Stimulated activated CD4-positive, alpha-beta T cell treated with anti-CD3 and anti-CD28 coated beads, Interleukin-15, amount 100 ng/mL, for 1 hour (primary cell): ENCODE measurements around the gene ZNF609.

Experiments
- DNase-seq, 2 donors: peaks; one replicate each; pipeline ENCODE4 v3.0.0-alpha.2; 2020; ENCODE audit warnings: low read depth in 1 of 2, low spot score in 1 of 2

The ZNF609 gene

DNA sequence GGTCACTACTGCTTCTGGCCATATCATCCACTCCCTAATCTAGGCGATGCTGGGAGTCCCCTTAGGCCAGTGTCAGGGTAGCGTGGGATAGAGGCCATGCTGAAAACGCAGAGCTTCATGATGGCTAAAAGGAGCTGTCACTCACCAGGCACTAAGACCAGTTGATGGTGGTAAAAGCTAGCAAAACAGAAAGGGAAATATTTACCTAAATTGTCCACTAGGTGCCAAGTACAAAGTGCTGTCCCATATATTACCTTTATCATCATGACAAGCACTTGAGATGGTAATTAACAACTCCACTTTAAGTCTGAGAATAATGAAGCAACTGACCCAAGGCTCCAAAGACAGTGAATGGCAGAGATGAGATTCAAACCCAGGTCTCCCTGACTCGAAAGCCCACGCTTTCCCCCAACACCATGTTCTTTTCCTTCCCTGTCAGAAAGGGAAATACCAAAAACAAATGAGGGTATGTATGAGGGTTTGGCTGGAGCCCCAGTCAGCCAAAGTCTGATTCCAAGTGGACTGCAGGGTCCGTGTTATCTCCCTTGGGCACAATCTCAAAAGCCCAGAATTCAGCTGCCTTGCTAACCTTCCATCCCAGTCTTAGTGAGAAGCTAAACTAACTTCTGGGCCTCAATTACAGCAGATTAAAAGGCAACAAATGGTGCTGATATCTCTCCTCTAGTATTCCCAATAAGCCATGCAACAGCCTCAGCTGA is 230.4 kb downstream of the ZNF609 start:
- DNase-seq, result no peak

DNA sequence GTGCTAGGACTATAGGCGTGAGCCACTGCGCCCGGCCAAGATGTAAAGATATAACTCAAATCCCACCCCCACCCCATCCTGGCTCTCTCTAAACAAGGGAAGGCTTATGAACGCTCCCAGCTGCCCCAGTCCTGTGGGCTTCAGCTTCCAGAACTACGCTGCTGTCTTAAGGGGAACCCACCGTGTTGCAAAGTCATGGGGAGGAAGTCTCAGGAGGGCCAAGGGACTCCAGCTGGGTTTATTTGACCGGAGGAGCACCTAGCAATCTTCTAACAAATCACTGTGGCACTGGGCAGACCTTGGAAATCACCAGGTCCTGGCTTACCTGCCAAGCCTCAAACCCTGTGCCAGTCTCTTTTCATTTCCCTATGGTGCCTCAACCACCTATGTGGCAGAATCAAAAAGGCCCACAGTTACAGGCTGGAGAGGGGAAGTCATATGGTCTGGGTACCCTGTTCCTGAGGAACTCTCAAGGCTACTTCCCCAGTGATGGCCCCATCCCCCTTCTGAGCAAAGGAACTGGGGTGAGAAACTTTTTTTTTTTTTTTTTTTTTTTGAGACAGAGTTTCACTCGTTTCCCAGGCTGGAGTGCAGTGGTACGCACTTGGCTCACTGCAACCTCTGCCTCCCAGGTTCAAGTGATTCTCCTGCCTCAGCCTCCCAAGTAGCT is 231.7 kb downstream of the ZNF609 start:
- DNase-seq, result no peak

DNA sequence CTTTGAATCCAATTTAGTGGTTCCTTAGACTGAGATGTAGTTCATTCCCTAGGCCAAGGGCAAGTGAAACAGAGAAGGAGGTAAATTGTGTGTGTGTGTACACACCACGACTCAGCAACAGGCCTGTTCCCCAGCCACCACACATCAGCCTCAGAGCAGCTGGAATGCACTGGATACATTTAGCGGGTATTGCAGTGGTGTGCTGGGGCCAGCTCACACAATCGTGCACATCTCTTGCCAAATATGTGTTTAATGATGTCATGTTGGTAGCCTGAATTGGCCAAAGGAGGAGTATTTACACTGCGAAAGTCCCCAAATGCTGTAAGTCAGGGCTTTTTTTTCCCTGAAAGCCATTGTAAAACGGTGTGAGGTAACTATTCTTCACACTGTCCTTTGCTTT is 232.8 kb downstream of the ZNF609 start:
- DNase-seq, result no peak

DNA sequence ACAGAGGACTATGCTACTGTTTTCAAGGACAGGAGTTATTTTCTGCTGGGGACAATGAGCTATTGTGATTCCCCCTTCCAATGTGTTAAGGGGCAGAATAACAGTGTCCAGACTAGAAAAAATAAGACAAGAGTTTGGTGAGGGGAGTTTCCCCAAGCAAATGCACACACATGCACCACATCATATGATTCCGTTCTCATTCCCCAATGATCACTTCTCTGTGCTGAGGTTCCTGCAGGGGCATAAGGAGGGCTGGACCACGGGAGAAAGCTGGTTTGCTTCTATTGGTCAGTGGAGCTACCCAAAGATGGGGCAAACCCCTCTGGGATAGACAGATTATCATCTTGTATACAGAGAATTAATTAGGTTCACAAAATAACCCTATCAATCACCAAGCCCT is 234.4 kb downstream of the ZNF609 start:
- DNase-seq, result no peak

DNA sequence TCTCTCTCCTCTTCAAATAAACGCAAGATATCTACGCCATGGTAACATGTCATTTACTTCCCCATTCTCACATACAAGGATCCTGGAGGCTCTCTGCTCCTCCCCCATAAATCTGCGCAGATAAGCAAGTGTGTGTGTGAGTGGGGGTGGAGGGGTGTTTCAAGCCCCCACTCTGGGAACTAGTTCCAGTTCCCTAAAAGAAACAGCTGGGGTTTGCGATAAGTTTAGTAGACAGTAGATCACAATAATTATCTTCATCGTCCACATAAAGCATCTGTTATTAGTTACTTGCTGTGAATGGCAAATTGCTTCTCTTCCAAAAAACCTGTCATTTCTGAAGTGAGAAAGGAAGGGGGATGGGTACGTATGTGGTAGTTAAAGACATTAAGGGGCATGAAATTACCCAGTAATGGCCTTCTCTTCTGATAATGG is 235.2 kb downstream of the ZNF609 start:
- no peak for DNase-seq

DNA sequence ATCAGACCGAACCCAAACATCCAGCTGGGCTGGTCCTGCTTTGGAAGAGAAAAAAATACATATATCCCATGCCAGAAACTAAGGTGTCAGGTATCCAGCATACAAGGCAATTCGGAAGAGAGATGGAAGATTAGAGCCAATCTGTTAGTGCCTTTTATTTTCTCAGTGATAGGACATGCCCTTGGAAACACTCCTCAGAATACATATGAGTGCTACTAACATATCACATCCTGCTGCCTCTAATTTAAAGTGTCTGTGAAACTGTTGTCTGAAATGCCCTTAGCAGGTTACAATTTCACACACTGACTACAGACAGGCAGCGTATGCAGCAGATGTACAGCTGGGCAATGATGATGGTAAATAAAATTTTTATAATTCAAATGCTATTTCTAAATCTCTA is 236.1 kb downstream of the ZNF609 start:
- DNase-seq, result no peak

DNA sequence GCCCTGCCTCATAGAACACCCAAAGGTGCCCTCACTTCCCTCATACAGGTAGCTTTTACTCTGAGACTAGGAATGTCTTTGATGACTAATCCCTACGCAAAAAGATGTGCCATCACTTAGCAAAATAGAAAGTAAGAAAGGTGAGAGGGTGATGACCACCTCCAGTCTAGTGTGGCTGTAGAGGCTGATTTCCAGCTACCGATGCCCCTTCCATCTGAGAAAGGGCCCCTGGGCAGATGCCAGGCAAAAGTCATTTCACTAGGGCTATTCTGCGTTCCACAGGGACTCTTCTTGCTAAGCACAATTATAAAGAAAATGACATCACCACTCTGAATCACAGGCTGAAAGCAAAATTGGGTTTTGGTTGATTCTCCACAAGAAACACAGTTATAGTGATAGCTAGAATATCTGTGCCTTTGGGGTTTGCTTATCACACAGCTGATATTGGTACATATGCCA is 237.6 kb downstream of the ZNF609 start:
- DNase-seq, result no peak

DNA sequence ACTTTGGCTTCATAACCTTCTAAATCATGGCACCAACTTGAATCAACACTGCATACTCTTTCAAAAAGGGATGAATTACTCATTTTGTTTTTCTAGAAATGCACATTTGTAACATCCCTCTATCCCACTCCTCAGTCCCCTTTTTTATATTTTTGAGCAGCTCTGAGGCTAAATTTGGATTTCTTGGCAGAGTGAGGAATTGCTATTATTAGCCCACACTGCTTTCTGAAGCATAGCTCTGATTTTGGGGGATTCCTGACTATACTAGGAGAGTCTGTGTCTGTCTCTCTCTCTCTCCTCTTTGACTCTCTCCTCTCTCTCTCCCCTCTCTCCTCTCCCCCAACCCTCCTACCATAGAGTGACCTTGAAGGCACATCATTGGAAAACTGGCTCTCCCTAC is 238.4 kb downstream of the ZNF609 start:
- DNase-seq, result no peak

DNA sequence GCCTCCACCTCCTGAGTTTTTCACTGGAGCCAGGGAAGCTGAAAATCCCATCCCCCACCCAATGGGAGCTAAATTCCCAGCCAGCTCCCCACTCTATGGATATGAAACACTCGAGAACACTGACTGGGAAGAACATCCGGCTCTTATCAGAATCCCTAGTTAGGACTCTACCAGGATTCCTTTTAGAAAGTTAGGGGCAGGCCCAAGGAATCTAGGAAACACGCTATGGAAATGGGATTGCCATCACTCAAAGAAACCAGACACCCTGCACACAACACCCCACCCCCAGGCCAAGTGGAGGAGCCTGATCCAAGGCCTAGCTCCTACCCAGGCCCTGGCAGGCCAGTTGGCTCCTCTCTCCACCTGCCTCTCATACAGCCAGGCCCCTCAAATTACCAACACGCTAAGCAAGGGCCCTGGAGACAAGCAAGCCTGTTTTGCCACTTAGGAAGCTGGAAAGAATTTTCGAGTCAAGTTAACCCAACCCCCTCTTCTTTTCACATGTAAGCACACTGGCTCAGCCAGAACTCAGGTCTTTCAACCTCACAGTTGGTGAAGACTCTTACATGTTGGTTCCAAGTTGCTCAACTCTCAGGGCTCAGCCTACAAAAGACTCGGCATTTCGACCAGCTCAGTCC is 239.5 kb downstream of the ZNF609 start:
- no peak for DNase-seq

DNA sequence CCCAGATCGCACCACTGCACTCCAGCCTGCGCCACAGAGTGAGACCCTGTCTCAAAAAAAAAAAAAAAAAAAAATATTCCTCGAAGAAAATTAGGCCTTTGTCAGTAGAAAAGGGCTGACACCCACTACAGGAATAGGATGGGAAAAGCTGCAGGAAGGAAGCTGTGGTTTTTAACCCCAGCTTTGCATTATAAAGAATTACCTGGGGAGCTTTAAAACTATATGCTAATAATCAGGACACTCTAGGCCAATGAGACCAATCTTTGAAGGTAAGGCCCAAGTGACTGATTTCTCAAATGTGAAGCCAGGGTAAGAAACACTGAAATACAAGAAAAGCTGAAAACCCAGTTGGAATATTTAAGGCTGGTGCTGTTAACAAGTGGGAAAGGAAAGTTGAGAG is 240.7 kb downstream of the ZNF609 start:
- DNase-seq, result no peak

DNA sequence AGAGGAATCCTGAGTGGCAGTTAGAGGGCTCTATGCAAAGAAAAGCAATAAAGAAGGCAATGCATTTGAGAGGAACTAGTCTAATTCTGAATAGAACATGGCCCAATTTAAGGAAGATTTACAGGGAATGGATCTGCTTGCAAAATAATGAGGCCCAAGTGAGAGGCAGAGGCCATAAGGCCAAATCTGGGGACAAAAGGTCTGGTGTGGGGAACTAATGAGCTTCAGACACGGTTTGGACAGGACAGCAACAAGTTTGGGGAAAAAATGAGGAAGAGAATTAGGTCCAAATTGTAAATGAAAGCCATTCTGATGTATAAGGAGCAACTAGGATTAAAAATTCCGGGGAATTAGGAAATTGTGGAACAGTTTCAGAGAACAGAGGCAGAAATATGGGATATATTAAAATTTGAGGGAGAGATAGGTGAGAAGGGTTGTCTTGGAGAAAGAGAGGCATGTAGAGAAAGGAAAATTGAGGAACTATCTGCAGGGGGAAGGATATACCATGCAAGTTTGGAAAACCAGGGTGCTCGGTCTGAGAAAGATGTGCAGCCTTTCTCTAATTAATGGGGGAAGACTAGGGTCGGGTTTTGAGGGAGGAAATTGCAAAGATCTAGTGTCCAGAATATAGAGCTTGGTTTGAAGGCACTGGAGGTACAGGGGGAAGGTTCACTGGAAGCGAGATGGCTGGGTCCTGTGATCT is 241.3 kb downstream of the ZNF609 start:
- DNase-seq, result no peak

DNA sequence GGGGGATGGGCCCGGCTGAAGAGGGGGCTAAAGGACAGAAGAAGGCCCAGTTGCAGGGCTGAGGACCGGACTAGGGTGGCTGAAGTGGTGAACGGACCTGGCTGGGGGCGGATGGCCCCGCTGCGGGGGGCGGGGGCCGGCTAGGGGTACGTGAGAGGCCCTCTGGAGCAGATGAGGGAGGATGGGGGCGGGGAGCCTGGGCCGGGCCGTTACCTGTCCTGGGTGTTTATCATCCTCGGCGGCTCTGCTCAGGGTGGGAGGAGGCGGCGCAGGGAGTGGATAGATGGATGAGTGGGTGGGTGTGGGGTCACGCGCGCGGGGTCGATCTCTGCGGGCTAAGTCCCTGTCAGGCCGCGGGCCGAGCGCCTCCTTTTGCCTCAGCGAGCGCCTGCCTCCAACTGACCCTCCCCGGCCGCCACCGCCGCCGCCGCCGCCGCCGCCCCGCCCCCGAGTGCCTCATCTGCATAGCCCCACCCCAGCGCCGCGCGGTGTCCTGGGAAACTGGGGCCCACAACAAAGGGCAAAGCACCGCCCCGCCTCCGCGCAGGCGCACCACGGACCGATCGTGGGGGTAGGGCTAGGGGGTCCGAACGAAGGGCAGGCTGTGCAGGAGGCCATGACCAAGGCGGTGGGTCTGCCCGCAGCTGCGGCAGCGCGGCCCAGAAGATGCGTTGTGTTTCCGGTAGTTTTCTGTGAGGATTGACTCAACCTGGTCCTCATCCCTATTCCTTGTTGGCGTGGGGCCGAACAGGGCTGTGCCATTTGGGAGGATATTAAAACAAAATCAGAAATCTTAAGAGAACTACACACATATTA is 242.6 kb downstream of the ZNF609 start:
- DNase-seq, result peak; percentile 92 to 95

DNA sequence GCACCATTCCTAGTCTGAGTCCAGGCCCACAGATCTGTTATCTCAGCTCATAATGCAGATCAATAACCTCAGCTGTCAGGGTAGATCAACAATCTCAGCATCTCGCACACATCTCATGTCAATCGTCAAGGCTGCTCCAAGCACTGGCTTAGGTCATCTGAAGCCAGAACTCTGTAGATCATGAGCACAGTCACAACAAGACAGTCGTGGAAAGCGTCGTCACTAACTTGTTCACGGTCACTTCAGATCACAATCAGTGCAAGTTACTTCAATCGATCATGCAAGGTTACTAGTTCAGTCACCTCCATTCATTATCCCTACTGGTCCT is 243.2 kb downstream of the ZNF609 start:
- DNase-seq, result no peak

DNA sequence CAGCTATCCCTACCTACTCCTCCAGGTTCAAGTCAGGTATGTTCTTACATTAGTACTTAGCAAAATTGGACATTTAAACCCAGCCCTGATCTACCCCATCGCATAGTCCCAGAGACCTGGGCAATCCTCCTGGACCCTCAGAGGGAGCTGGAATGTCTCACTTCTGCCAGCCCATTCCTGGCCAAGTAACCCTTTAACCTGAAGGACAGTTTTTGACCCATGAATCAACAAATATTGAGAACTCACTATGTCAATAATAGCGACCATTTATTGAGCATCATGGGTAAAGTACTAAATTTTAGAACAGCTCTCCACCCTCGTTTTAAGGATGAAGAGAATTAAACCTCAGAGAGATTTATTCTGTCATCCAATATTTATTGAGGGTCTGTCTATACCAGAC is 244.6 kb downstream of the ZNF609 start:
- DNase-seq, result no peak

DNA sequence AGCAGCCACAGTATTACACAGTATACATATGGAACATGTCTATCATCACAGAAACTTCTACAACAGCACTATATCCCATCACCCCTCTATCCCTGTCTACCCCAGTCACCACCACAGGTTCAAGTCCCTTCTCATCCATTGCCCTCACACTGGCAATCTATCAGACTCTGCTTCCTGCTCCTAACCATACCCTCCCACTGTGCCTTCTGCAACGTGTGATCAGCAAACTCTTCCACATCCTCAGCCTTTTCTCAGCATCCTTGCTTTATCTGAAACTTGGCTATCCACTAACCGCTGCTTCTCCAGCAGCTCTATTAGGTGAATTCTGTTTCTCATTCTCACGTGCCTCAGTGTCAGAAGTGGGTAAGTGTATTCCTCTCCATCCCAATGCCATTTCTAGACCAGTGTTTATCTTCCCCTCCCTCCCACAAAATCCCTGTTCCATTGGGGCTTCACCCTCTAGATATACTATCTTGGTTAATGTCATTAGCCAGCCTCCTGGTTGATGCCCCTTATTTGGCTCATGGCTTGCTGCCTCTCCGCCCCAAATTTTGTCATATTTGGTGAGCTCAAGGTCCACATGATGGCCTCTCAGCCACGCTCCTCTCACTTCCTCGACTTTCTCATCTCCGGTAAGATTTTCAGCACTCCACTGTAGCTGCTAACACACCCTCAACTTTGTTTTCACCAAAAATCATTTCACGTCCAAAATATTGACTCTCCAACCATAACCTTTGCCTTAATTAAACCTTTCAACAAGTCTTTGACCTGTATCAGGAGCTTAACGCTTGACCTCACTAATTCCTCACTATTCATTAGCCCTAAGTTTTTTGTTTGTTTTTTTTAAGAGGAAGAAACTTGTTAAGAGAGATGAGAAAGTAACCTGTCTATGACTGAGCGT is 245.9 kb downstream of the ZNF609 start:
- DNase-seq, result no peak

DNA sequence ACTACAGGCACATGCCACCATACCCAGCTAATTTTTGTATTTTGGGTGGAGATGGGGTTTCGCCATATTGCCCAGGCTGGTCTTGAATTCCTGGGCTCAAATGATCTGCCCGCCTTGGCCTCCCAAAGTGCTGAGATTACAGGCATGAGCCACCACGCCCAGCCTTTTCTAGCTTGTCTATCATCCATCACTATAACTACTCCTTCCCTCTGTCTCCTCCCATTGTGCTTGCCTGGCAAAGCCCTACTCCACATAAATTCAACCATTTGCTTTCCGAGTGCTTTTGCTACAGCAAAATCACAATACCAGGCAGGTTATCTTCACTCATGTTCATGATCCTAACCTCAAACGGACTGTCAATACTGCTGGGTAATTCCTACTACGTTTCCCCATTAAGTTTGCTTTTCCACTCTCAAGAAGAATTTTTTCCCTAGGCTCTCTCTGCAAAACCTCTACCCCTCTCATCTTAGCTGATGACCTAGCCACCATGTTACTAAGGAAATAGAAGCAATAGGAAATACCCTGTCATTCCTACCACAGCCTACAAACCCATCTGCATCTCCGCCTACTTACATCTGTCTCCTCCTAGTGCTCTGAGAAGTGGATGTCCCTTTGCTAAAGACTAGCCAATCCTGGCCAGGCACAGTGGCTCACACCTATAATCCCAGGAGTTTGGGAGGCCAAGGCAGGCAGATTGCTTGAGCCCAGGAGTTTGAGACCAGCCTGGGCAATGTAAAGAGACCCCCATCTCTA is 250.5 kb downstream of the ZNF609 start:
- DNase-seq, result no peak

DNA sequence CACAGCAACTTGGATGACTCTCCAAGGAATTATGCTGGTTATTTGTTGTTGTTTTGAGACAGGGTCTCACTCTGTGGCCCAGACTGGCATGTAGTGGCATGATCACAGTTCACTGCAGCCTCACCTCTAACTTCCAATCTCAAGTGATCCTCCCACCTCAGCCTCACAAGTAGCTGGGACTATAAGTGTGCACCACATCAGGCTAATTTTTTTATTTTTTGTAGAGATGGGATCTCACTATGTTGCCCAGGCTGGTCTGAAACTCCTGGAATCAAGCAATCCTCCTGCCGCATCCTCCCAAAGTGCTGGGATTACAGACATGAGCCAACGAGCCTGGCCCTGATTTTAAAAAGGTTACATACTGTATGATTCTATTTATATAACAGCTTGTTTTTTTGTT is 252.0 kb downstream of the ZNF609 start:
- no peak for DNase-seq

DNA sequence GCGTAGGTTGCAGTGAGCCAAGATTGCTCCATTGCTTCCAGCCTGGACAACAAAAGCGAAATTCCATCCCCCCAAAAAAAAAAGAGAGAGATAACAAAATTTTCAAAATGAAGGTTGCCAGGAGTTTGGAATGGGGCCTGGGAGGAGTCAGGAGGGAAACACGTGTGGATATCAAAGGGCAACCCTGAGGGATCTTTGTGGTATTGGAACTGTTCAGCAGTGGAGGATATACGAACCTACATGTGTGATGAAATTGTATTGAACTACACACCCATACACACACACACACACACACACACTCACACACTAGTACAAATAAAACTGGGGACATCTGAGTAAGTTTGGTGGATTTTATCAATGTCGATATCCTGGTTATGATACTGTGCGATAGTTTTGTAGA is 253.2 kb downstream of the ZNF609 start:
- no peak for DNase-seq

DNA sequence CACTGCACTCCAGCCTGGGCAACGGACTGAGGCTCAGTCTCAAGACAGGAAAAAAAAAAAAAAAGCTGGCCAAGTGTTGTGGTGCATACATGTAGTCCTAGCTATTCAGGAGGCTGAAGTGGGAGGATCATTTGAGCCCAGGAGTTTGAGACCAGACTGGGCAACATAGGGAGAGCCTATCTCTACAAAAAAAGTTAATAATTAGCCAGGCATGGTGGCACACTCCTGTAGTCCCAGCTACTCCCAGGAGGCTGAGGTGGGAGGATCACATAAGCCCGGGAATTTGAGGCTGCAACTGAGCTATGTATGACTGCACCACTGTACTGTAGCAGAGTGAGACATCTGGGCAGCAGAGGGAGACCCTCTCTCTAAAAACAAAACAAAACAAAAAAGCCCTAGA is 256.1 kb downstream of the ZNF609 start:
- no peak for DNase-seq
